ENCODE data around the gene ITGA5. TPM values are rescaled to one million over a fixed set of nuclear protein-coding genes. Genes with fewer than 3 reads are reported as not detected.

The ITGA5 gene
- total and polyA plus RNA-seq, 9 of the 15 experiments (the other 6 are each of a cell fraction or from before 2014, with no cell fraction given): 9.1 to 82.1 (median 47.4) TPM

GRCh38 chr12:54389134-54389508 lies 29.9 kb downstream of the ITGA5 start:
- 47% methylated on average over 3 of the region's 3 CpGs for WGBS (ENCODE audit: insufficient coverage, low coverage, missing lambda C conversion rate)
- no peak for TF ChIP-seq NCOA2 (IDR thresholded peaks at IDR 0.05; ENCODE audit: partially characterized antibody in 2 of 2)
- TF ChIP-seq E2F8 (IDR thresholded peaks at IDR 0.05; ENCODE audit: low read depth, partially characterized antibody): no peak
- TF ChIP-seq RHOXF2B (CRISPR knock-in tag; conservative IDR thresholded peaks at IDR 0.05): no peak
- TF ChIP-seq XRCC5 (IDR thresholded peaks at IDR 0.05; ENCODE audit: low read depth, low read length): no peak
- TF ChIP-seq SMARCA5 (IDR thresholded peaks at IDR 0.05): no peak
- no peak for TF ChIP-seq GMEB1 (CRISPR knock-in tag; IDR thresholded peaks at IDR 0.05)
- TF ChIP-seq HNRNPL (IDR thresholded peaks at IDR 0.05; ENCODE audit: low read depth, low read length): no peak
- no peak for TF ChIP-seq RAD51 (IDR thresholded peaks at IDR 0.05; ENCODE audit: borderline replicate concordance, low read depth)
- no peak for TF ChIP-seq THRA (IDR thresholded peaks at IDR 0.05)
- TF ChIP-seq RBBP5 (IDR thresholded peaks at IDR 0.05; ENCODE audit: borderline replicate concordance, insufficient read depth, low read length, poor library complexity, severe bottlenecking): no peak
- no peak for TF ChIP-seq BHLHE40 (IDR thresholded peaks at IDR 0.05; ENCODE audit: low read length)
- no peak for TF ChIP-seq NBN (IDR thresholded peaks at IDR 0.05; ENCODE audit: low read depth)
- TF ChIP-seq CTCF (IDR thresholded peaks at IDR 0.05 in 2 of 3, conservative IDR thresholded peaks at IDR 0.05 in 1 of 3; ENCODE audit: insufficient read depth in 2 of 3, low read depth in 1 of 3, low read length in 3 of 3): no peak
- TF ChIP-seq C11orf30 (IDR thresholded peaks at IDR 0.05; ENCODE audit: low read depth): no peak
- Histone ChIP-seq H3K4me2 (ENCODE audit: insufficient read depth, low read length) (peak overlapping the region; percentile 88), H3K36me3 (ENCODE audit: control insufficient read depth, insufficient read depth, low read length) (peaks cover 38% of the 10 kb centered on the region), H4K20me1 (replicated peaks; ENCODE audit: control insufficient read depth, insufficient read depth, low read length) (no peaks in the 10 kb centered on the region), H2AFZ (ENCODE audit: low read depth, low read length) (no peak overlapping the region), H3K27me3 (ENCODE audit: control insufficient read depth in 2 of 2, insufficient read depth in 2 of 2, low read length in 2 of 2) (no peaks in the 10 kb centered on the region), H3K79me2 (ENCODE audit: control insufficient read depth, insufficient read depth, low read length) (peaks cover 91% of the 10 kb centered on the region), H3K9ac (ENCODE audit: insufficient read depth in 1 of 2, low read depth in 2 of 2, low read length in 2 of 2) (peak overlapping the region; percentile 27 to 91), H3K27ac (ENCODE audit: extremely low read depth, low read depth, low read length) (peak overlapping the region; percentile 62), H3K9me3 (replicated peaks; ENCODE audit: control insufficient read depth, insufficient read depth, low read depth, low read length) (no peaks in the 10 kb centered on the region), H3K9me1 (ENCODE audit: control insufficient read depth, insufficient read depth, low read length) (no peaks in the 10 kb centered on the region), H3K4me3 (peak overlapping the region; percentile 57; the same call in 1 of the 2 replicates), H3K4me1 (replicated peaks in 1 of 2; ENCODE audit: control insufficient read depth in 2 of 2, insufficient read depth in 2 of 2, low read length in 2 of 2) (peaks cover 84% of the 10 kb centered on the region in 2 experiments)
- BruUV-seq (replicated peaks): no TSS peak
- DNase-seq (ENCODE audit: extremely low read depth in 1 of 4, low spot score in 3 of 4): no peak
- CTCF ChIA-PET (ENCODE audit: low intra/inter-chr PET ratio): no interaction called here
- ATAC-seq: no peak
- in situ Hi-C loops (cut with MboI) (no loop called here), intact Hi-C loops (cut with micrococcal nuclease) (no loop called here)
- FAIRE-seq: no peak
- POLR2A ChIA-PET: interaction anchor here (1.3 kb wide), 1 partner anchor 55 kb away, joined by 3 read pairs; no protein-coding TSS in a partner anchor
